CD4-positive, alpha-beta T cell treated with Interleukin-1 beta for 1 hour (primary cell): ENCODE measurements around the gene MUC5AC.

ENCODE experiments used
- DNase-seq, 2 donors: peaks; one replicate each; pipeline ENCODE4 v3.0.0-alpha.2; 2020 to 2022

Gene MUC5AC

DNA sequence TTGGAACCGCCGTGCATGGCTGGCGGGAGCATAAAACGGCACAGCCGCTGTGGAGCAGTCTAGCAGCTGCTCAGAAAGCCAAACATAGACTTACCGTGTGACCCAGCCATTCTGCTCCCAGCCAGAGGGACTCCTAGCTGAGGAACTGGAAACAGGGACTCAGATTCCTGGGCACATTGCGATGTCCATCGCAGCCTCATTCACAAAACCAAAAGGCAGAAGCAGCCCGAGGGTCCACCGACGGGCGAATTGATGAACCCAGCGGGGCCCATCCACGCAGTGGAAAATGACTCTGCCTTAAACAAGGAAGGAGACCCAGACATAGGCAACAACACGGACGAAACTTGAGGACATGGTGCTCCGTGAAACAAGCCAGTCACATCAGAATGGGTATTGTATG, 59.4 kb downstream of the MUC5AC start:
- no peak for DNase-seq

DNA sequence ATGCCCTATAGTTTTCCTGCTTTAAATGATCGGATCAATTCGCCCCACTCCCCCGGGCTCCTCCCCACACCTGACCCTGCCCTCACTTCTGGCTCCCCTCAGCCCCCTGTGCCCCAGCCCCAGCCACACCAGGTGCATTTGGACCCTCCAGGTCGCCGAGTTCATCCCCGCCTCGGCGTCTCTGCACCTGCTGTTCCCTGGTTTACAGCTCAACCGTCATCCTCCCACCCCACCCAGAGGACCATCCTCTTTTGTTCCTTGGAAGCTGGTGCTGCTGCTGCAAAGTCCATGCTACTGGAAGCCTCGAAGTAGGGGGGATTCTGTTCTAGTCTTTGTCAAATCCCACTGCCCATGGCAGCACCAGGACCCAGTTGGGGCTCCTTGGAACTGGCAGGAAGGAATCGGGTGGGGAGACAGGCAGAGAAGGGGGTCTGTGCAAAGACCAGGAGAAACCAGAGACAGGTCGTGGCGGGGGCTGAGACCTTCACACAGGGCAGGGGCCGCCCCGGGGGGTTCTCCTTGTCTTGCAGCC, 60.6 kb downstream of the MUC5AC start:
- DNase-seq = no peak

DNA sequence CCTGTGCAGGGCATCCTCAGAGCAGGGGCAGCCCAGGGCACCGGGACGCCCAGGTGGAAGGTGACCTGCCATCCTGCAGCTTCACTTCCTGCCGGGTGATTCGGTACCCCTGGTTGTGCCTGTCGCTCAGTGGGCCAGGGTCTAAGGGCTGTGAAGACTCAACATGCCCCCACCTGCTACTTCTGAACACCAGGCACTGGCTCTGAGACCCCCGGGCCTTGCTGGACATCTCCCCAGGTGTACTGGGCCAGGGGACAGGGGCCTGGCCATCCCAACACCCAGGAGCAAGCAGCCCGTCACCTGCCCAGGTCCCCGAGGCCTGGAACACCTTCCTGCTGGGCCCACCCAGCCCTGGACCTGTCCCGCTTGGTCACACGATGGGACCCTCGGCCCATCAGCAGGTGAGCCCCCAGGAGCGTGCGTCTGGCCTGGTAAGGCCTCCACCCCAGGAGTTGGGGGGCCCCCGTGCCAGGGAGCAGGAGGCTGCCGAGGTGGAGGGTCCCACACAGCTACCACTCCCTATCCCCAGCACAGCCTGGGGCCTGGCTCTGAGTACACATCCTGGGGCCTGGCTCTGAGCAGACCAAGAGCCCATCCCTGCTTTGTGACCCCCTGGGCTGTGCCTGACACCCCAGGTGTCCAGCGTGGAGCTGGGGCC, 61.2 kb downstream of the MUC5AC start:
- DNase-seq = no peak

DNA sequence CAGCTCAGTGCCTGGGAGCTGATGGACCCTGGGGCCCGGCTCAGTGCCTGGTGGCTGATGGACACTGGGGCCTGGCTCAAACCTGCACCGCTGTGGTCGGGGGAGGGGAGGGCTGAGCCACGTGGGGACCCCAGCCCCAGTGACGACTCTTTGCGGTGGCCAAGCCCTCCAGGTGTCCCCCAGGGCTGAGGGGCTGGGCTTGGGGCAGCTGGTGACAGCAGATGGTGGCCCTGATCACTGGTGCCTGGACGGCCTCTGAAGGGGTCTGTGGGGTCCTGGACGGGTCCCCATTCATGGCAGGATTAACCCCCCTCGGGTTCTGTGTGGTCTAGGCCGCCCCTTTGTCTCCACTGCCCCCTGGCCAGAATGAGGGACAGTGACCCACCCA, 61.7 kb downstream of the MUC5AC start:
- no peak for DNase-seq

DNA sequence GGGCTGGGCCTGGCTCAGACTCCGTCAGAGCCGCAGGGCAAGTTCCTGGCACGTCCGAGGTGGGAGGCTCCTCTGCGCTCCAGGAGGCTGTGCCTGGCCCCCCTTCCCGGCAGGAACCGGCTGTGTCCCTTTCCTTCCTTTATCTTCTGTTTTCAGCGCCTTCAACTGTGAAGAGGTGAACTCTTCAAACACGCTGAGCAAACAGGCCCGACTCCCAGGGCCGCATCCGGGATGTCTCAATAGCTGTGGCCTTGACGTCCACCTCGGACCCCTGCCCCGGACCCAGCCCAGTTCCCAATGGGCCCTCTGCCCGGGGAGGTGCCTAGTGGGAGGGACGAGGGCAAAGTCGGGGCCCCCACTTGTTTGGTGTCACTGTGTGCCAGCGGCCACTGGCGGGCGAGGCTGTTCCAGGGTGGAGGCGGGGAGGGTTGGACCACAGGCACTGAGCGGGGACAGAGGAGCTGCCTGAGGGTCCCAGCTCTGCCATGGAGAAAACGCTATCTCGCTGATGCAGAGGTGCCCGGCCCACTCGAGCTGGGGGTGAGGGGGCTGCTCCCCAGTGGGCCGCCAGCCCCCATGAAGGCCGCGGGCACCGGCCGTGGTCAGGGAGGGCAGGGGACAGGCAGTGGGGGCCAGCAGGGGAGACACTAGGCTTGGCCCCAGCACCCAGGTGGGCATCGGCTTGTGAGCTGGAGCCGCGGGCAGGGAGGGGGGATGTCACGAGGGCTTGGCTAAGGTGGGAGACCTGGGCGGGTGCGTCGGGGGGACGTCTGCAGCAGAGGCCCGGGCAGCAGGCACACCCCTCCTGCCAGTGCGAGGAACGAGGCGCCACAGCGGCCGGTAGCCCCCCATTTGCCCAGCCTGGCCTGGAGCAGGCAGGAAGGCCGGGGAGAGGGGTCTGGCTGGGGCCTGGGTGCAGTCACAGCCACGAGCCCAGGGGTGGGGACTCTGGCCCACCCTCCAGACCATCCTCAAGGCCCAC, 62.4 kb downstream of the MUC5AC start:
- no peak for DNase-seq

DNA sequence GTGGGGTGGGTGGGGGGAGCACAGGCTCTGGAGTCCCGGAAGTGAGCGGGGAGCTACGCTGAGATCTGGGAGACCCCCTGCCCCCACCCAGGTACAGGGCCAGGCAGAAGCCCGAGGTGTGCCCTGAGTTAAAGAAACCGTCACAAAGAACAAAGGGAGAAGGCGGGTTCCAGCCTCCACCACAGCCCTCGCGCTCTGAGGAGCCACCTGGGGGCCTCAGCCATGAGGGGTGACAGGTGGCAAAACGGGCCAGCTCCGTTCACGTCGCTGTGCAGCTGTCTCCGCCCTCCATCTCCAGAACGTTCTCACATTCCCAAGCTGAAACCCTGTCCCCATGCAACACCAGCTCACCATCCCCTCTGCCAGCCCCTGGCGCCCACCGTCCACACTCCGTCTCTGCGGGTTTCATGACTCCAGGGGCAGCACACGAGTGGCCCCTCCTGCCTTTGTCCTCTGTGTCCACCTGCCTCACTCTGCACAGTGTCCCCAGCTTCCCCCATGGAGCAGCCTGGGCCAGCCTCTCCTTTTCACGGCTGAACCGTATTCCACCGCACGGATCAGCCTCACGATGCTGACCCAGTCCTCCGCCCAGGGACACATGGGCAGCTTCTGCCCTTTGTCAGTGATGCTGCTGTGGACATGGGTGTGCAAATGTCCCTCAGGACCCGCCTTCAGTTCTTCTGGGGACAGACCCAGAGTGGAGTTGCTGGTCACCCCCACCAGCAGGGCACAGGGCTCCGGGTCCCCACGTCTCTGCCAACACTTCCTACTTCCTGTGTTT, 63.4 kb downstream of the MUC5AC start:
- DNase-seq = no peak

DNA sequence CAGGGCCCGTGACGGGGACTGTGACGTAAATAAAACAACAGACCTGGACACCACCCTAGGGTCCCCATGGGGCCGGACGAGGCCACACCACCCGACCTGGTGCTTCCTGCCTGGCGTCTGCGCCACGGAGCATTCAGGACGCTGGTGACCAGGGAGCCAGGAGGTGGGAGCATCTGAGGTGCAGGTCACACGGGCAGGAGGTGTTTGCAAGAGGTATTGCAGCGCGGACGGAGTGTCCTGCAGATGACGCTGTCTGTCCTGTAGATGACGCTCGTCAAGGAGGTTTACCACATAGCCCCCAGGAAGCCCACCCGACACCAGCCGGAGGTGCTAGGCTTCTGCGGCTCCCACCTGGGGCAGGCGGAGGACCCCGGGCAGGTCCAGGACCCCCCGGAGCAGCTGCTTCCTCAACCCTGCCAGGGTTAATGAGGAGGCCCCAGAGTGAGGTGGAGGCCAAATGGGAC, 64.1 kb downstream of the MUC5AC start:
- no peak for DNase-seq

DNA sequence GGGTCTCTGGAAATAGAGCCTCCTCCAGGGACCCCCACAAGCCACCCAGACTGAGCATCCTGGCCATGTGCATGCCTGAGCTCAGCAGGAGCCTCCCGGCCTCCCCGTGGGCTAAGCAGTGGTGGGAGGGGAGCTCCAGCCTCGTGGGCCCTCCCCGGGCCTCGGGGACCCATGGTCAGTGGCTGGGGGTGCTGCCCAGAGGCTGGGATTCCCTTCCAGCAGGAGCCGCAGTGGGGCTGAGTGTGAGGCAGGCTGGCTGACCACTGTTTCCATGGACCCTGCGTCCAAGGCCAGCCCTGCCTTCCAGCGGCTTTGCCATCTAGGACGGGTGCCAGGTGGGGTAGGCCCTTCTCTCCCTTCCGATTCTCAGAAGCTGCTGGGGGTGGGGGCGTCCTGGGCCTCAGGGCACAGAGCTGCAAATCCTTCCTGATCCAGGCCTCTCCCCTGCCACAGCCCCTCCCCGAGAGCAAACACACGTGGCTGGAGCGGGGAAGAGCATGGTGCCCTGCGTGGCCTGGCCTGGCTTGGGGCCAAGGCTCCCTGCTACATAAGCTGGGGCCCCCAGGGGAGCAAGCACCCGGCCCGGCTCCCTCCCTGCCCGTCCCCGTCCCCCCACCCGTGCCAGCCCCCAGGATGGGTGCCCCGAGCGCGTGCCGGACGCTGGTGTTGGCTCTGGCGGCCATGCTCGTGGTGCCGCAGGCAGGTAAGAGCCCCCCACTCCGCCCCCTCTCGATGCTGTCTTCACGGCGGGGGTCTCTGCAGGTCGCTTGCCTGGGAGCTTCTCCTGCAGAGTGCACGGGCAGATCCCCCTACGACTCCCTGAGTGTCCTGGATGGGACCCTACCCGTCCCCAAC, 65.0 kb downstream of the MUC5AC start, which contains the start of gene MUC5B:
Gene MUC5B (plus strand): TSS at position 576 of the 855 bp plus-strand sequence. CDS start 58 bp downstream, at position 634.
- no peak for DNase-seq

DNA sequence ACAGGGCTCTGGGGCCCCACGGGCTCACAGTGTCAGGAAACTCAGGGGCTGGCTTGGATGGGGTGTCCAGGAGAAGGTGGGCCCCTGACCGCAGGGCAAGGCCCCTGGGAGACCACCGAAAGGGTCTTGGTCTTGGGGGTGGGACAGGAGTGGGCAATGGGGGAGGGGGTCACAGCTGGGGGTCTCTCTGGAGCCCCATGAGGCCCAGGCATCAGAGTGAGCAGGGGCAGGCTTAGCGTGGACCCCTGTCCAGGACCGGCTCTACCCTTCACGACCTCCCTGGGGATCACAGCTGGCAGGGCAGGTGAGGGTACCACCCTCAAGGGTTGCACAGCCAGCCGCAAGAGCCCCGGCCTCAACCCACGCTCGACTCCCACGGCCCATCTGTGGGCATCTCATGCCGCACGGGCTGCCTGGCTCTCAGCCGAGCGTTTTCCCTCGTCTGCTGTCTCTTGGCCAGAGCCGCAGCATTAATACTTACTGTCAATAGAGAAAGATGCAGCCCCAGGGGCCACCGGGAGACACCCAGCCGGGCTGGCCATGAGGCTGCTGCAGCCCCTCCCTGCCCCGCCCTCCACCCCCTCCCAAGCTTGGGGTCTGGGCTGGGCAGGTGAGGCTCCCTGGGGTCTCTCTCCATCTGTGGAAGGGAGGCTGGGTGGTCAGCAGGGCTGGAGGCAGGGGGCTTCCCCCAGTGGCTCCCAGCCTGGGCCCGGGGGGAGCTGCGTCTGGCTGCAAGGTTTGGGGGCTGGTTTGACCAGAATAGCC, 65.8 kb downstream of the MUC5AC start:
- no peak for DNase-seq

DNA sequence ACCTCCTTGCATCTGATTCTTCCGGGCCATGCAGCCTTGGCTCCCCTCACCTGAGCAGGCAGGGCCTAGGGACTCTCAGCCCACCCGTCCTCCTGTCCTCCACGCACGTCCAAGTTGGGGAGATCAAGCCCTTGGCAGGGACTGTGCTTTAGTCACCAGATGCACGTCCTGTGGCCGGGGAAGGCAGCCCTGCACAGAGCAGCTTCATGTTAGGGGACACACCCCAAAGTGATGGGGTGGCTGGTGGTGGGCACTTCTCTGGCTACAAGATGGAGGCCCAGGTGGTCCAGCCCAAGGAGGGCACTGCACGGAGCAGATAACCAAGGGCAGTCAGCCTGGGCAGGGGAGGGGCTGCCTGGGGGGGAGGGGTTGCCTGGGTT, 66.3 kb downstream of the MUC5AC start:
- DNase-seq = no peak

DNA sequence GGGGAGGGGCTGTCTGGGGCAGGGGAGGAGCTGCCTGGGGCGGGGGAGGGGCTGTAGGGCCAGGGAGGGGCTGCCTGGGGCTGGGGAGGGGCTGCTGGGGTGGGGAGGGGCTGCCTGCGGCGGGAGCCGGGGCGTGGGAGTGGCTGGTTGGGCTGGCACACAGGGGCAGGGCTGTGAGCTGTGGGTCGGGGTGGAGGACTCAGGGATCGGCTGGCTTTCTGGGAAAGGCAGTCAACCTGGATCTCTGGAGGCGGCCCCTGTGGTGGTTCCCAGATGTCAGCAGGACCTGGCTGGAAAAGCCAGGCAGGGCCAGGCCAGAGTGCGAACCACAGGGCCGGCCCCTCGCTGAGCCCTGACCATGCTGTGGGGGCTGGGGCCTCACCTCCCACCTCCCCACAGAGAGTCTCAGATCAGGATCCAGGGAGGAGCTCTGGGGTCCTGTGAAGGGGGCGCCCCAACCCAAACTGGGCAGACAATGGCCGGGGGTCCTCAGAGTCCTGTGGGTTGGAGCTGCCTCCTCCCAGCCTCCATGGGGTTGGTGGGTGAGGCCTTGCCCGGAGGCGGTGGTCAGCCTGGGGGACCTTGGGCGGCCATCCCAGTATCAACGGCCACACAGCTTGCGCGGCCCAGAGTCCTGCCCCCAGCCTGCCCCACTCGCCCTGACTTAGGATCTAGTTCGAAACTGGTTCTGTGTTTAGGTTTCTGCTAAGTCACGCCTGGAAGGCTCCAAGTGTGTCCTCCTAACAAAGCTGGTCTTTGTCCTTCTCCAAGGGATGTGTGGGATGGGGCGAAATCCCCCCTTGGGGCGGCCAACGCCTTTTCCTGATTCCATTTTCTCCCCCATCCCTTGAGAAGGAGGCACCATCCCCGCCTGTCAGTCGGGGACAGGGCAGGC, 67.0 kb downstream of the MUC5AC start:
- DNase-seq = no peak

DNA sequence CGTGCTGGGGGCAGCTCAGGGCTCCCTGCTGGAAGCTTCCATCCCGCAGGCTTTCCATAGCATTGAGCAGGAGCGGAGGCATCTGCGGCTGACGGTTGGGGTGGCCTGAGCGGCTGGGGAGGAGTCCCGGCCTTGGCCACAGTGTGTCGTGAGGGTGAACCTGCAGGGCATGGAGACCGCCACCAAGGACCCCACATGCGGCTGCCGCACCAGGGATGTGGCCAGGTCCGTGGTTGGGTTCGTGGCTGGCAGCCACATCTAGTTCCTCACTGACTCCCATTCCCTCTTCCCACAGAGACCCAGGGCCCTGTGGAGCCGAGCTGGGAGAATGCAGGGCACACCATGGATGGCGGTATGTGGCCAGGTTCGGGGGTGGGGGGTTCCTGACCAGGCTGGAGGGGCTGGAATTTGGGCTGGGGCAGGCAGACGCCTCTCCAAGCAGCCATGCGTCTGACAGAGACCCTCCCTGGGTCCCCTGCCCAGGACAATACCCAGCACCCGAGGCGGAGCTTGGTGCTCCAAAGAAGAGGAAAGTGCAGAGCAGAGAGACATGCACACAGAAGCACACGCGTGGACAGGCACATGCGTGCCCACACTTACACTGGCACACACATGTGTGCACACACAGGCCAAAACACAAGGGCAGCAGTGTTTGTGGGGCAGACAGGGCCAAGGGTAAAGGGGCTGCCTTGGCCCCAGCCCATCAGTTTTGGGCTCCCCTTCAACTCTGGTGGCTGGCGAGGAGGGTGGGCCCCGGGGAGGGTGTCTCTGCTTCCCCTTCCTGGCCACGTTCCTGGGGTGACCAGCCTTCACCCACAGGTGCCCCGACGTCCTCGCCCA, 67.9 kb downstream of the MUC5AC start:
- DNase-seq = no peak

DNA sequence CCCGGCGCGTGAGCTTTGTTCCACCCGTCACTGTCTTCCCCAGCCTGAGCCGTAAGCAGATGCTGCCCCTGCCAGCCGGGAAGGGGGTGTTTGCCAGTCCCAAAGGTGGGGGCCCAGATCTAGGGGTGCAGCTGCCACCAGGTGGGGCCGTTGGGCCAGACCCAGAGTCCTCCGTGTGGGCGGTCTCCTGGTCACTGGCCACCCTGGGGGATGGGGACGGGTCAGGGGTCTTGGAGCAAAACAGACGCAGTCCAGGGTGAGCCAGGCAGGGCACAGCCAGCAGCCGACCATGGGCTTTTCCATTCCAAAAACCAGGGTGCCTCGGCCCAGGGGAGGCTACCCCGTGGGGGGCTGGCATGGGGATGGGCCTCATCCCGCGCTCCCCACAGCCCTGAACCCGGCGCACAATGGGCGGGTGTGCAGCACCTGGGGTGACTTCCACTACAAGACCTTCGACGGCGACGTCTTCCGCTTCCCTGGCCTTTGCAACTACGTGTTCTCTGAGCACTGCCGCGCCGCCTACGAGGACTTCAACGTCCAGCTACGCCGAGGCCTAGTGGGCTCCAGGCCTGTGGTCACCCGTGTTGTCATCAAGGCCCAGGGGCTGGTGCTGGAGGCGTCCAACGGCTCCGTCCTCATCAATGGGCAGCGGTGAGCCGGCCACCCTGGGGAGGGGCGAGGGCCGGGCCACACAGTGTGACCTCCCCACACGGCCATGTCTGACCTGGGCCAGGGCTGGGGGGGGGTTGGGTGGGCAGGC, 68.7 kb downstream of the MUC5AC start:
- DNase-seq = no peak

DNA sequence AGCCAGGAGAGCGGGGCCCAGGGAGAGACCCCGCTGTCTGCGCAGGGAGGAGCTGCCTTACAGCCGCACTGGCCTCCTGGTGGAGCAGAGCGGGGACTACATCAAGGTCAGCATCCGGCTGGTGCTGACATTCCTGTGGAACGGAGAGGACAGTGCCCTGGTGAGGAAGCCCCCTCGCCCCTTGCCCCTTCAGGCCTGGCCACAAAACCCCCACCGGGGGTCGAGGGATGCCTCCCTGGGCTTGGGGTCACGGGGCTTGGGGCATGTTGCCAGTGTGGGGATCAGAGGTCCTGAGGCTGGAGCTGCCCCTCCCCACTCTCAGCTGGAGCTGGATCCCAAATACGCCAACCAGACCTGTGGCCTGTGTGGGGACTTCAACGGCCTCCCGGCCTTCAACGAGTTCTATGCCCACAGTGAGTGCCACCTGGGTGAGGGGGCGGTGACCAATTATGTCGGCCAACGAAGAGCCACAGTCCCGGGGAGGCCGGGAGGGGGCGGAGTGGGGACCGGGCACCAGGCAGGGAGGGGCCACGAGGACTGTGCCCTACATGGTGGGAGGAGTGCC, 69.3 kb downstream of the MUC5AC start:
- DNase-seq = no peak

DNA sequence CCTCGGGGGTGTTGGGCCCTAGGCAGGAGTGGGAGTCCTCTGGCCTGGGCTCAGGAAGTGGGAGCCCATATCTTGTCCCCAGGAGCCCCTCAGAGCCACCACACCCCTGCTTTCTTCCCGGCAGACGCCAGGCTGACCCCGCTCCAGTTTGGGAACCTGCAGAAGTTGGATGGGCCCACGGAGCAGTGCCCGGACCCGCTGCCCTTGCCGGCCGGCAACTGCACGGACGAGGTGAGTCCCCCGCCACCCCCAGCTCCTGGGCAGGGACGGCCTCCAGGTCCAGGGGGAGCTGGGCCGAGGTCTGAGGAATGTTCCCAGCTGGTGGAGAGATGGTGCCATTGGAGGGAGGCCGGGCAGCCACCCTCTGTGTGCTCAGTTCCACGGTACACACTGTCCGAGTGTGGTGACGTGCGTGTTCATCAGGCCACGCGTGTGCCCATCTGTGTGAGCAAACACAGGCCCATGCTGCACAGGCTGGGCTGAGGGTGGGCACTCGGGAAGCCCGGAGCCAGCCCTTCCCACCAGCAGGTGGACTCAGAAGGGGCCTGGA, 69.9 kb downstream of the MUC5AC start:
- DNase-seq = no peak

DNA sequence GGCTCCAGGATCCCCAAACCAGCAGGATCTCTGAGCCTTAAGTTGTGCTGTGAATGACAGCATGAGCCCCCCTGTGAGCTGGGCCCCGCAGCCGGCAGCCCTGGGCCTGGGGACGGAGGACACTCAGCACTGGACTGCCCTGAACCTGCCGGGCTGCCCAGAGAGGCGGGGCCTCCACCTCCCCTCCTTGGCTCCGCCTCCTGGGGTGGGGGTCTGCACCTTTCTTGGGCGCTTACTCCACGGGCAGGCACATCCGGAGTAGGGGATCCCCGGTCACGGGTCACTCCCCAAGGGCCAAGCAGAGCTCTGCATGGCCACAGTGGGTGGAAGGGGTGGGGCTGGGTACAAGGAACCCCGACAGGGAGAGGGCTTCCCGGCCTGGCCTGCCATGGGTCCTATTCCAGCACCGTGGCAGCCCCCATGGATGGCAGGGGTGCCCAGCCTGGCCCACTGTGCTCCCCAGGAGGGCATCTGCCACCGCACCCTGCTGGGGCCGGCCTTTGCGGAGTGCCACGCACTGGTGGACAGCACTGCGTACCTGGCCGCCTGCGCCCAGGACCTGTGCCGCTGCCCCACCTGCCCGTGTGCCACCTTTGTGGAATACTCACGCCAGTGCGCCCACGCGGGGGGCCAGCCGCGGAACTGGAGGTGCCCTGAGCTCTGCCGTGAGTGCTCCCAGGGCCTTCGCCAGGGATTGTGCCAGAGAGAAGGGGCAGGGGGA, 70.5 kb downstream of the MUC5AC start:
- DNase-seq = no peak

DNA sequence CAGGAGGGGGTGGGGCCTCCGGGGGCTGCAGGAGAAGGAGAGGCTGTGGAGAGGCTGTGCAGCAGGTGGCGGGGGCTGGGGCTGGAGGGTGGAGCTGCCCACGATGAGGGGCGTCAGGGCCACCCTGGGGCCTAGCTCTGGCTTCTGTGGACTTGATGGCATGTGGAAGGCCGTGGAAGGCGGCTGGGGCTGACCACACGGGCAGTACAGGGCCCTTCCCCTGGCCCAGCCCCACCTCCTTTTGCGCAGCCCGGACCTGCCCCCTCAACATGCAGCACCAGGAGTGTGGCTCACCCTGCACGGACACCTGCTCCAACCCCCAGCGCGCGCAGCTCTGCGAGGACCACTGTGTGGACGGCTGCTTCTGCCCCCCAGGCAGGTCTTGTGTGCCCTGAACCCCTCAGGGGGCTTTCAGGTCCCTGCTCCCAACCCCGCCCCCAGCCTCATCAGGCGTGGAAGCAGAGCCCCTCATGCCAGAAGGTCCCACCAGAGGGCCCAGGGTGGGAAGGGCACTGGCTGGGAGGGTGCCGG, 71.2 kb downstream of the MUC5AC start:
- DNase-seq = no peak
